Measurements from ENCODE around the gene LAGE3.

DNA sequence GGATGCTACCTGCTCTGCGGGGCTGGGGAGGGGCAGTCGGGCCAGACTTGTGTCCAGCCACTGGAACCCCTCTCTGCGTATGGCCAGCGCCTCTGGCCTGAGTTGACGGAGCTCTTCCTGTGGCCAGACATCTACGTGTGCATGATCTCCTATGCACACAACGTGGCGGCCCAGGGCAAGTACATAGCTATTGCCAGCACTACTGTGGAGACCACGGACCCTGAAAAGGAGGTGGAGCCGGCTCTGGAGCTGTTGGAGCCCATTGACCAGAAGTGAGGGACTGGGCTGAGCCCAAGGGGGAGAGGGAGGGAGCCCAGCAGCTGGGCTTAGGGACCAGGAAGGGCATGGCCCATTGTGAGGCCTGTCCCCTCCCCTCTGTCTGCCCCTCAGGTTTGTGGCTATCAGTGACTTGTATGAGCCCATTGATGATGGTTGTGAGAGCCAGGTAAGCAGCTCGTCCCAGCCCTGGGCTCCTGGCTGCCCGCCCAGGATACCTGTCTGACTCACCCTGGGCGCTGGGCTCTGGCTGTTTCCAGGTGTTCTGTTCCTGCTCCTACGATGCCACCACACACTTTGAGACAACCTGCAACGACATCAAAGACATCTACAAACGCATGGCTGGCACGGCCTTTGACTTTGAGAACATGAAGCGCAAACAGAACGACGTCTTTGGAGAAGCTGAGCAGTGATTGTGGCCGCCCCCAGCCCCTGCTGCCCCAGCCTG, 36.9 kb downstream of the LAGE3 start:
- TF ChIP-seq CTCF (IDR thresholded peaks at IDR 0.05) (no peak), POLR2A (IDR thresholded peaks at IDR 0.05) (no peak)

Measured in right lobe of liver (tissue), 4 donors.